Loucy (cell line): Measurements from ENCODE around the gene HMGXB3.

Experiments
- H2AFZ ChIP-seq: fragments of 200-600 bp; sonication (generic); 2 replicates; pipeline ENCODE4 v1.6.0; 2016; ENCODE audit warnings: antibody characterized with exemption, mild to moderate bottlenecking, low read length, moderate library complexity
- H3F3A ChIP-seq: fragments of 200-600 bp; 2 replicates; pipeline ENCODE4 v1.6.0; 2016; ENCODE audit warnings: antibody characterized with exemption, low read depth, mild to moderate bottlenecking
- H3K27me3 ChIP-seq: fragments of 200-600 bp; sonication (generic); 2 replicates; pipeline ENCODE4 v1.6.1; 2014; ENCODE audit warnings: low read length, mild to moderate bottlenecking; ENCODE audit not compliant: insufficient read depth, poor library complexity, severe bottlenecking
- H3K36me3 ChIP-seq: fragments of 200-600 bp; sonication (generic); 2 replicates; pipeline ENCODE4 v1.6.1; 2016; ENCODE audit warnings: low read length; ENCODE audit not compliant: insufficient read depth
- H3K4me1 ChIP-seq: fragments of 200-600 bp; sonication (generic); 2 replicates; pipeline ENCODE4 v1.5.1; 2014; ENCODE audit warnings: low read length, mild to moderate bottlenecking; ENCODE audit not compliant: insufficient read depth, poor library complexity, severe bottlenecking
- H3K4me2 ChIP-seq: fragments of 200-600 bp; sonication (generic); 2 replicates; pipeline ENCODE4 v1.6.0; 2014; ENCODE audit warnings: antibody characterized with exemption, low read length, low read depth, mild to moderate bottlenecking; ENCODE audit not compliant: poor library complexity, severe bottlenecking
- H3K4me3 ChIP-seq: fragments of 200-600 bp; sonication (generic); 2 replicates; pipeline ENCODE4 v1.5.1; 2014; ENCODE audit warnings: low read length, mild to moderate bottlenecking, mixed read lengths; ENCODE audit not compliant: poor library complexity, severe bottlenecking
- H3K79me2 ChIP-seq: fragments of 200-600 bp; sonication (generic); 2 replicates; pipeline ENCODE4 v1.6.1; 2014; ENCODE audit warnings: low read length; ENCODE audit not compliant: insufficient read depth
- H3K9ac ChIP-seq: fragments of 200-600 bp; sonication (generic); 2 replicates; pipeline ENCODE4 v1.6.0; 2014; ENCODE audit warnings: mild to moderate bottlenecking, low read depth, low read length, moderate library complexity; ENCODE audit not compliant: poor library complexity, severe bottlenecking
- H3K9me2 ChIP-seq: fragments of 200-600 bp; sonication (generic); replicated peaks from 2 replicates; pipeline ENCODE4 v1.6.1; 2016; ENCODE audit warnings: low read depth, low read length, mixed read lengths
- H3K9me3 ChIP-seq: fragments of 200-600 bp; sonication (generic); 2 replicates; pipeline ENCODE4 v1.6.1; 2014; ENCODE audit warnings: mild to moderate bottlenecking, antibody characterized with exemption, low read length, low read depth; ENCODE audit not compliant: insufficient read depth
- H4K20me1 ChIP-seq: fragments of 200-600 bp; sonication (generic); 2 replicates; pipeline ENCODE4 v1.6.0; 2014; ENCODE audit warnings: antibody characterized with exemption, low read length, mild to moderate bottlenecking; ENCODE audit not compliant: insufficient read depth, poor library complexity, severe bottlenecking
- CTCF ChIP-seq: fragments of 200-600 bp; sonication (generic); conservative IDR thresholded peaks from 2 replicates; pipeline ENCODE4 v1.5.1; 2014; ENCODE audit warnings: mild to moderate bottlenecking, antibody characterized with exemption, low read length
- EZH2phosphoT487 ChIP-seq: fragments of 200-600 bp; IDR thresholded peaks from 2 replicates; pipeline ENCODE4 v1.6.1; 2018; ENCODE audit warnings: antibody characterized with exemption, mild to moderate bottlenecking, moderate library complexity, borderline replicate concordance

The HMGXB3 gene

DNA sequence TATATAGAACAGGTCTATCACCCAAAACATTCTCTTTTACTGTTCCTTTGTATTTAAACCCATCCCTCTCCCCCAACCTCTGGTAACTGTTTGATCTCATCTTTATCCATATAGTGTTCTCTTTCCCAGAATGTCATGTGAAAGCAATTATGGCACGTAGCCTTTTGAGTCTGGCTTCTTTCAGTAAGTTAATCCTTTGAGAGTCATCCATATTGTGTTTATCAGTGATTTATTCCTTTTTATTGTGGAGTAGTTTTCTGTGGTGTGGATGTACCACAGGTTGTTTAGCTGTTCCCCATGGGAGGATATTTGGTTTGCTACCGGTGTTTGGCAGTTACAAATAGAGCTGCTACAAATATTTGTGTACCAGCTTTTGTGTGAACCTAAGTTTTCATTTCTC, 38.0 kb downstream of the HMGXB3 start:
- Histone ChIP-seq H3K9ac (no peak overlapping the region), H3K4me1 (no peaks in the 10 kb centered on the region), H3K79me2 (no peaks in the 10 kb centered on the region), H3K4me3 (no peak overlapping the region), H2AFZ (no peak overlapping the region), H3K4me2 (no peak overlapping the region), H3K9me3 (no peaks in the 10 kb centered on the region), H4K20me1 (no peaks in the 10 kb centered on the region), H3K36me3 (peaks cover 96% of the 10 kb centered on the region; the same call in 1 of the 2 replicates), H3F3A (no peaks in the 10 kb centered on the region), H3K27me3 (no peaks in the 10 kb centered on the region), H3K9me2 (no peaks in the 10 kb centered on the region)
- TF ChIP-seq CTCF: no peak
- no peak for TF ChIP-seq EZH2phosphoT487

- H3K36me3 ChIP-seq: peaks cover 93% of the 10 kb centered on the region; the same call in 1 of the 2 replicates
- no peaks in the 10 kb centered on the region for H3K9me2 ChIP-seq
Observed at GRCh38 chr5:150042459-150042858, 41.9 kb downstream of the HMGXB3 start.

GRCh38 chr5:150043657-150044328, 43.3 kb downstream of the HMGXB3 start:
- Histone ChIP-seq H3K9me3 (no peaks in the 10 kb centered on the region), H3F3A (no peaks in the 10 kb centered on the region), H3K27me3 (no peaks in the 10 kb centered on the region), H3K36me3 (peaks cover 93% of the 10 kb centered on the region; the same call in 1 of the 2 replicates), H4K20me1 (no peaks in the 10 kb centered on the region), H3K4me3 (no peak overlapping the region), H2AFZ (no peak overlapping the region), H3K79me2 (no peaks in the 10 kb centered on the region), H3K9ac (no peak overlapping the region), H3K9me2 (no peaks in the 10 kb centered on the region), H3K4me1 (no peaks in the 10 kb centered on the region), H3K4me2 (no peak overlapping the region)
- no peak for TF ChIP-seq CTCF
- no peak for TF ChIP-seq EZH2phosphoT487

More at GRCh38 chr5:150042459-150042858, 41.9 kb downstream of the HMGXB3 start:
- Histone ChIP-seq H4K20me1 (no peaks in the 10 kb centered on the region), H3K4me1 (no peaks in the 10 kb centered on the region), H3K4me3 (no peak overlapping the region), H3F3A (no peaks in the 10 kb centered on the region), H3K79me2 (no peaks in the 10 kb centered on the region), H2AFZ (no peak overlapping the region), H3K27me3 (no peaks in the 10 kb centered on the region), H3K9ac (no peak overlapping the region), H3K4me2 (no peak overlapping the region), H3K9me3 (no peaks in the 10 kb centered on the region)
- no peak for TF ChIP-seq EZH2phosphoT487
- TF ChIP-seq CTCF: no peak
